ENCODE measurements around the gene OR5V1. TPM values are rescaled to one million over a fixed set of nuclear protein-coding genes. Genes with fewer than 3 reads are reported as not detected.

Gene OR5V1
- total RNA-seq, 1 experiment from 2014 or later = not detected

DNA sequence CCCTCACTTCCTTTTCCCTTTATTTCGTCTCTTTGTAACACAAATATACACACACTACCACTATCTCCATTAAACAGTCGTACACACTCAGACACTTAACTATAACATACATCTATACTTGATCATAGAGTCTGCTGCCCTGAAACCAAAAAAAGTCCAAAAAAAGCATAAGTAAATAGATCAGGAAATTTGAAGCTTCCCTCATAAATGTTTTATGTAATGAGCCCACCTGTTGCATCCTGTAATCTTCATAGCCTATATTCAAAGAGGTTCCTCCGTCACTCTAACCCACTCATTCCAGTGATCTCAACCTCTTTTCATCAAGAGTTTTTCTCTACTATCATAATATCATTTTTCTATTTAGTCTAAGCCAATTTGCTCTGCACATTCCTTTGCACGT lies 19.9 kb upstream of the OR5V1 start:
- BruUV-seq (replicated peaks) = no TSS peak
- ChIA-PET CTCF (no interaction called here), RAD21 (ENCODE audit: low non-redundant PET in 1 of 2, low total read pairs in 2 of 2, uncharacterized antibody in 2 of 2, unreplicated experiment in 2 of 2) (no interaction called here), POLR2A (no interaction called here)
- no peak overlapping the region for H3K27ac ChIP-seq (ENCODE audit: low read depth, low read length)
- H3K4me2 ChIP-seq (ENCODE audit: low read length) = no peak overlapping the region
- H4K20me1 ChIP-seq (ENCODE audit: insufficient read depth) = no peaks in the 10 kb centered on the region
- no peaks in the 10 kb centered on the region for H3K36me3 ChIP-seq (ENCODE audit: control insufficient read depth in 1 of 2, insufficient read depth in 2 of 2, low read length in 2 of 2)
- no peaks in the 10 kb centered on the region for H3K27me3 ChIP-seq (ENCODE audit: insufficient read depth, low read length)
- no peak overlapping the region for H2AFZ ChIP-seq (ENCODE audit: low read depth, low read length, poor library complexity, severe bottlenecking)
- ATAC-seq (no peak), DNase-seq (ENCODE audit: low read depth, low spot score) (no peak)
- intact Hi-C loops (cut with micrococcal nuclease) = no loop called here
- H3K79me2 ChIP-seq (ENCODE audit: insufficient read depth, low read length) = no peaks in the 10 kb centered on the region
- no peak overlapping the region for H3K4me3 ChIP-seq (replicated peaks in 1 of 2; ENCODE audit: low read depth in 1 of 2, low read length in 2 of 2)
- no peaks in the 10 kb centered on the region for H3K9me3 ChIP-seq (ENCODE audit: control insufficient read depth in 1 of 2, insufficient read depth in 1 of 2, low read depth in 1 of 2, low read length in 2 of 2)
- H3K9ac ChIP-seq (ENCODE audit: low read length) = no peak overlapping the region
- no peaks in the 10 kb centered on the region for H3K4me1 ChIP-seq (ENCODE audit: control insufficient read depth in 1 of 2, insufficient read depth in 2 of 2, low read length in 2 of 2)
- TF ChIP-seq EZH2phosphoT487 (IDR thresholded peaks at IDR 0.05; ENCODE audit: borderline replicate concordance) = no peak
- TF ChIP-seq RAD21 (IDR thresholded peaks at IDR 0.05; ENCODE audit: low read depth) = no peak
- TF ChIP-seq, protein P1, sequence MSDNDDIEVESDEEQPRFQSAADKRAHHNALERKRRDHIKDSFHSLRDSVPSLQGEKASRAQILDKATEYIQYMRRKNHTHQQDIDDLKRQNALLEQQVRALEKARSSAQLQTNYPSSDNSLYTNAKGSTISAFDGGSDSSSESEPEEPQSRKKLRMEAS (IDR thresholded peaks at IDR 0.05) = no peak
- TF ChIP-seq CBX3 (IDR thresholded peaks at IDR 0.05; ENCODE audit: low read depth) = no peak
- TF ChIP-seq FOSL1 (IDR thresholded peaks at IDR 0.05; ENCODE audit: low read depth) = no peak
- no peak for TF ChIP-seq TCF7L2 (IDR thresholded peaks at IDR 0.05; ENCODE audit: borderline replicate concordance, extremely low read depth, insufficient read depth, insufficient read length)
- no peak for TF ChIP-seq ZNF274 (IDR thresholded peaks at IDR 0.05; ENCODE audit: low read depth, low read length)
- no peak for TF ChIP-seq SRF (IDR thresholded peaks at IDR 0.05; ENCODE audit: low read depth)
- no peaks in the 10 kb centered on the region for H3K9me2 ChIP-seq (ENCODE audit: insufficient read depth)

DNA sequence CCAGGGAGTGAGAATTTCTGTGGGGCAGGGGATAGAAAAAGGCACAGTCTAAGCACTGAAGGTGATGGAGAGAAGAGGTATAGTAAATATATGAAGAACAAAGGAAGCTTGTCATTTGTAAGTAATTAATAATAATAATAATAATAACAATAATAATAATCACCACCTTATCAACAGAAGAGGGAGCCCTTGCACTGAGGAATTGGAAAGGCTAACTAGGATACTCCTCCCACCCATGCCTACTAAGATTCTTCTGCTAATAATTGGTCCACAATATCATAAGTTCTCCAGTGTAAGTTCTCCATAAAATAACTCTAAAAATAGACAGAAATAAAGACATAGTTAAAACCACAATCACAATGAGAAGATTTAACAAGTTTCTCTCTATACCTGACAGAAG lies 7.3 kb upstream of the OR5V1 start:
- H3K9ac ChIP-seq (ENCODE audit: low read length) = no peak overlapping the region
- RAD21 ChIA-PET (ENCODE audit: low non-redundant PET in 1 of 2, low total read pairs in 2 of 2, uncharacterized antibody in 2 of 2, unreplicated experiment in 2 of 2) = interaction anchor here in 1 of 2 experiments (0.6 kb wide), 1 partner anchor 214 kb away, joined by 3 read pairs; no protein-coding TSS in a partner anchor
- H3K9me2 ChIP-seq (ENCODE audit: insufficient read depth) = no peaks in the 10 kb centered on the region
- DNase-seq (ENCODE audit: low read depth, low spot score) (peak; percentile 19), ATAC-seq (peak; percentile 73; the same call in 1 of the 2 replicates)
- no peaks in the 10 kb centered on the region for H3K79me2 ChIP-seq (ENCODE audit: insufficient read depth, low read length)
- H3K36me3 ChIP-seq (ENCODE audit: control insufficient read depth in 1 of 2, insufficient read depth in 2 of 2, low read length in 2 of 2) = no peaks in the 10 kb centered on the region
- H3K27me3 ChIP-seq (ENCODE audit: insufficient read depth, low read length) = no peaks in the 10 kb centered on the region
- H3K4me3 ChIP-seq (replicated peaks in 1 of 2; ENCODE audit: low read depth in 1 of 2, low read length in 2 of 2) = no peak overlapping the region
- BruUV-seq (replicated peaks) = no TSS peak
- TF ChIP-seq, protein P2, sequence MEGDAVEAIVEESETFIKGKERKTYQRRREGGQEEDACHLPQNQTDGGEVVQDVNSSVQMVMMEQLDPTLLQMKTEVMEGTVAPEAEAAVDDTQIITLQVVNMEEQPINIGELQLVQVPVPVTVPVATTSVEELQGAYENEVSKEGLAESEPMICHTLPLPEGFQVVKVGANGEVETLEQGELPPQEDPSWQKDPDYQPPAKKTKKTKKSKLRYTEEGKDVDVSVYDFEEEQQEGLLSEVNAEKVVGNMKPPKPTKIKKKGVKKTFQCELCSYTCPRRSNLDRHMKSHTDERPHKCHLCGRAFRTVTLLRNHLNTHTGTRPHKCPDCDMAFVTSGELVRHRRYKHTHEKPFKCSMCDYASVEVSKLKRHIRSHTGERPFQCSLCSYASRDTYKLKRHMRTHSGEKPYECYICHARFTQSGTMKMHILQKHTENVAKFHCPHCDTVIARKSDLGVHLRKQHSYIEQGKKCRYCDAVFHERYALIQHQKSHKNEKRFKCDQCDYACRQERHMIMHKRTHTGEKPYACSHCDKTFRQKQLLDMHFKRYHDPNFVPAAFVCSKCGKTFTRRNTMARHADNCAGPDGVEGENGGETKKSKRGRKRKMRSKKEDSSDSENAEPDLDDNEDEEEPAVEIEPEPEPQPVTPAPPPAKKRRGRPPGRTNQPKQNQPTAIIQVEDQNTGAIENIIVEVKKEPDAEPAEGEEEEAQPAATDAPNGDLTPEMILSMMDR (IDR thresholded peaks at IDR 0.05 in 2 of 3, conservative IDR thresholded peaks at IDR 0.05 in 1 of 3; ENCODE audit: borderline replicate concordance in 1 of 3, insufficient read depth in 1 of 3, low read depth in 2 of 3, low read length in 2 of 3) = peak in 2 of 3 experiments; percentile 17 to 49; a peak in 2 of 6 replicates
- TF ChIP-seq ELF1 (IDR thresholded peaks at IDR 0.05; ENCODE audit: borderline replicate concordance, low read depth) (no peak), ZFX (IDR thresholded peaks at IDR 0.05) (no peak), RAD21 (IDR thresholded peaks at IDR 0.05; ENCODE audit: low read depth) (peak; percentile 58)
- H2AFZ ChIP-seq (ENCODE audit: low read depth, low read length, poor library complexity, severe bottlenecking) = peak overlapping the region; percentile 87
- H3K9me3 ChIP-seq (ENCODE audit: control insufficient read depth in 1 of 2, insufficient read depth in 1 of 2, low read depth in 1 of 2, low read length in 2 of 2) = no peaks in the 10 kb centered on the region
- POLR2A ChIA-PET = no interaction called here
- CTCF ChIA-PET = interaction anchor here (0.9 to 3.0 kb wide), 9 partner anchors 8 to 321 kb away, joined by 3 to 40 read pairs (median 4); no protein-coding TSS in a partner anchor
- intact Hi-C loops (cut with micrococcal nuclease) = loop anchor here (1.0 to 5.0 kb wide), 3 partner anchors 213 to 321 kb away; no protein-coding TSS in a partner anchor
- H4K20me1 ChIP-seq (ENCODE audit: insufficient read depth) = no peaks in the 10 kb centered on the region
- no peak overlapping the region for H3K27ac ChIP-seq (ENCODE audit: low read depth, low read length)
- H3K4me1 ChIP-seq (ENCODE audit: control insufficient read depth in 1 of 2, insufficient read depth in 2 of 2, low read length in 2 of 2) = no peaks in the 10 kb centered on the region
- no peak overlapping the region for H3K4me2 ChIP-seq (ENCODE audit: low read length)

Measured in HCT116 (cell line).